GM12878 (cell line): Measurements from ENCODE around the gene ZNF879.

ENCODE experiments used
- BHLHE40 ChIP-seq, 2 experiments: fragments of 450-650 bp in 1 of 2; IDR thresholded peaks; 2 replicates each; pipeline ENCODE4 v1.6.1; 2011 to 2017; ENCODE audit warnings: low read depth in 2 of 2, borderline replicate concordance in 1 of 2, improper control_type of control experiment in 1 of 2, low read length in 1 of 2, mild to moderate bottlenecking in 1 of 2
- POLR2A ChIP-seq: IDR thresholded peaks from 2 replicates; pipeline ENCODE4 v1.6.1; 2011; ENCODE audit warnings: low read depth, mild to moderate bottlenecking, low read length
- SUPT20H ChIP-seq: IDR thresholded peaks from 2 replicates; pipeline ENCODE4 v1.6.1; 2011; ENCODE audit warnings: low read depth, mild to moderate bottlenecking, low read length, moderate library complexity, borderline replicate concordance; ENCODE audit not compliant: control insufficient read depth
- TAF1 ChIP-seq: IDR thresholded peaks from 2 replicates; pipeline ENCODE4 v1.6.1; 2011; ENCODE audit warnings: mild to moderate bottlenecking, low read depth, low read length, borderline replicate concordance
- ZSCAN29 ChIP-seq: fragments of 450-650 bp; IDR thresholded peaks from 2 replicates; pipeline ENCODE4 v1.6.1; 2017; ENCODE audit warnings: mild to moderate bottlenecking, moderate library complexity
- TF ChIP-seq, protein P1 (sequence below), 3 experiments: IDR thresholded peaks in 2 of 3; conservative IDR thresholded peaks in 1 of 3; 2 replicates each; pipeline ENCODE4 v1.5.1; 2011; ENCODE audit warnings: low read depth in 3 of 3, low read length in 3 of 3, mild to moderate bottlenecking in 3 of 3, control low read depth in 2 of 3, moderate library complexity in 2 of 3, inconsistent platforms in 1 of 3, mixed read lengths in 1 of 3; ENCODE audit not compliant: control insufficient read depth in 2 of 3, insufficient read depth in 1 of 3; ENCODE audit errors: extremely low read depth in 1 of 3
- TF ChIP-seq, protein P2 (sequence below): IDR thresholded peaks from 2 replicates; pipeline ENCODE4 v1.6.1; 2012; ENCODE audit warnings: low read depth, low read length, improper control_type of control experiment
- TF ChIP-seq, protein P3 (sequence below): IDR thresholded peaks from 2 replicates; pipeline ENCODE4 v1.6.1; 2012; ENCODE audit warnings: low read depth, low read length, improper control_type of control experiment

- no peak for TF ChIP-seq ZSCAN29
- no peak for TF ChIP-seq POLR2A
- TF ChIP-seq, protein P1, sequence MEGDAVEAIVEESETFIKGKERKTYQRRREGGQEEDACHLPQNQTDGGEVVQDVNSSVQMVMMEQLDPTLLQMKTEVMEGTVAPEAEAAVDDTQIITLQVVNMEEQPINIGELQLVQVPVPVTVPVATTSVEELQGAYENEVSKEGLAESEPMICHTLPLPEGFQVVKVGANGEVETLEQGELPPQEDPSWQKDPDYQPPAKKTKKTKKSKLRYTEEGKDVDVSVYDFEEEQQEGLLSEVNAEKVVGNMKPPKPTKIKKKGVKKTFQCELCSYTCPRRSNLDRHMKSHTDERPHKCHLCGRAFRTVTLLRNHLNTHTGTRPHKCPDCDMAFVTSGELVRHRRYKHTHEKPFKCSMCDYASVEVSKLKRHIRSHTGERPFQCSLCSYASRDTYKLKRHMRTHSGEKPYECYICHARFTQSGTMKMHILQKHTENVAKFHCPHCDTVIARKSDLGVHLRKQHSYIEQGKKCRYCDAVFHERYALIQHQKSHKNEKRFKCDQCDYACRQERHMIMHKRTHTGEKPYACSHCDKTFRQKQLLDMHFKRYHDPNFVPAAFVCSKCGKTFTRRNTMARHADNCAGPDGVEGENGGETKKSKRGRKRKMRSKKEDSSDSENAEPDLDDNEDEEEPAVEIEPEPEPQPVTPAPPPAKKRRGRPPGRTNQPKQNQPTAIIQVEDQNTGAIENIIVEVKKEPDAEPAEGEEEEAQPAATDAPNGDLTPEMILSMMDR (IDR thresholded peaks at IDR 0.05 in 2 of 3, conservative IDR thresholded peaks at IDR 0.05 in 1 of 3; ENCODE audit: control insufficient read depth in 2 of 3, extremely low read depth in 1 of 3, insufficient read depth in 1 of 3, low read depth in 3 of 3, low read length in 3 of 3): no peak
- no peak for TF ChIP-seq SUPT20H
- TF ChIP-seq TAF1: no peak
- TF ChIP-seq, protein P2, sequence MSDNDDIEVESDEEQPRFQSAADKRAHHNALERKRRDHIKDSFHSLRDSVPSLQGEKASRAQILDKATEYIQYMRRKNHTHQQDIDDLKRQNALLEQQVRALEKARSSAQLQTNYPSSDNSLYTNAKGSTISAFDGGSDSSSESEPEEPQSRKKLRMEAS: no peak
- TF ChIP-seq, protein P3, sequence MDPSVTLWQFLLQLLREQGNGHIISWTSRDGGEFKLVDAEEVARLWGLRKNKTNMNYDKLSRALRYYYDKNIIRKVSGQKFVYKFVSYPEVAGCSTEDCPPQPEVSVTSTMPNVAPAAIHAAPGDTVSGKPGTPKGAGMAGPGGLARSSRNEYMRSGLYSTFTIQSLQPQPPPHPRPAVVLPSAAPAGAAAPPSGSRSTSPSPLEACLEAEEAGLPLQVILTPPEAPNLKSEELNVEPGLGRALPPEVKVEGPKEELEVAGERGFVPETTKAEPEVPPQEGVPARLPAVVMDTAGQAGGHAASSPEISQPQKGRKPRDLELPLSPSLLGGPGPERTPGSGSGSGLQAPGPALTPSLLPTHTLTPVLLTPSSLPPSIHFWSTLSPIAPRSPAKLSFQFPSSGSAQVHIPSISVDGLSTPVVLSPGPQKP: no peak
- TF ChIP-seq BHLHE40 (IDR thresholded peaks at IDR 0.05; ENCODE audit: borderline replicate concordance in 1 of 2, low read depth in 2 of 2, low read length in 1 of 2): no peak
These were observed 37.2 kb upstream of the ZNF879 start for GRCh38 chr5:178986326-178986960.
